Activated CD4-positive, CD25-positive, alpha-beta regulatory T cell treated with anti-CD3 and anti-CD28 coated beads, Interleukin-2, amount 50 U/mL, for 24 hours (primary cell): Measurements from ENCODE around the gene ERCC2.
"Not testable (repeated sequence)": the region's sequence is repeated elsewhere in the genome, so short reads cannot be mapped to it uniquely, and the experiment has no call there.

ENCODE experiments used
- ATAC-seq, 2 donors: fragments of 150-1000 bp; cut with Tn5 transposase; one replicate each; pipeline ENCODE4 v1.10.0; 2021; ENCODE audit warnings: mild to moderate bottlenecking in 1 of 2, moderate library complexity in 1 of 2

ERCC2 gene

DNA sequence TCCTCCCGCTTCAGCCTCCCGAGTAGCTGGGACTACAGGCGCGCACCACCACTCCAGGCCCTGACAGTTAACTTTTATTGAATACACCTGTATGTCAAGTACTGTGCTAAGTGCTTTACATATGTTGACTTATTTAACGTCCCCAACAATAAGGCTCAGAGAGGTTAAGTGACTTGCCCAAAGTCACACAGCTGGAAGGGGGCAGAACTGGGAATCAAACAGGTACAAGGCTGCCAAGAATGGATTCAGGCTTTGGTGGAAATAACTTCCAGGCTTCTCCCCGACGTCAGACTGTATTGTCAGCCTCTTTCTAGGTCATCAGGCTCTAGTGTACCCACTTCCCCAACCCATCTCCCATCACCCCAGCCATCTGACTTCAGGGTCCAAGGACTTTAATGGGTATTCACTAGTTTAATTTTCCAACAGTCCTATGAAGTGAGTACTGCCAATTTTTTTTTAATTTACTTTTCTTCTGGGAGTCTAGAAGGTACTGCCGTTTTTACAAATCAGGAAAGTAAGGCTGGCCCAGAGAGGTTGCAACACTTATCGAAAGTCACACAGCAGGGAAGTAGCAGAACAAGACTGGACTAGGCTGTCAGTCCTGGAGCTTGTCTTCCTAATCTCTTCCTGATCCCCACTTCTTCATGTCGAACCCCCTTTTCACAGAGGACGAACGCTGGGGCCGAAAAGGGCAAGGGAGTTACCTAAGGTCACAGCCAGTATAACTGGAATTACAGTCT, 42.8 kb downstream of the ERCC2 start:
- no peak for ATAC-seq

DNA sequence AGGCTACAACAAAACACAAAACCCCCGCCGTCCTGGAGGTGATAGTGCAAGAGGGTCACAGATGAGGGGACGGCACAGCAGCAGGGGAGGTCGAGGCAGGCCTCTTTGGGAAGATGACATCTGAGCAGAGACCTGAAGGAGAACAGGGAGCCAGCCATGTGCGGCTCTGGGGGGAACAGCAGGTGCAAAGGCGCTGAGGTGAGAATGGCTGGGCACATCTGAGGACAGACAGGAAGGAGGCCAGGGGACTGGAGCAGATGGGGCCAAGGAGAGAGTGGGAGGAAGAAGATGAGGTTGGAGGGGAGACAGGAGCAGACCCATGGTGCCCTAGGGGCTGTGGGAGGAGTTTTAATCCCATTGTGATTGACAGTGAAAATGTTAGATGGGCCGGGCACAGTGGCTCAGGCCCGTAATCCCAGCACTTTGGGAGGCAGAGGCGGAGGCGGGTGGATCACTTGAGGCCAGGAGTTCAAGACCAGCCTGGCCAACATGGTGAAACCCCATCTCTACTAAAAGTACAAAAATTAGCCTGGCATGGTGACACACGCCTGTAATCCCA, 45.9 kb downstream of the ERCC2 start:
- ATAC-seq, result no peak

DNA sequence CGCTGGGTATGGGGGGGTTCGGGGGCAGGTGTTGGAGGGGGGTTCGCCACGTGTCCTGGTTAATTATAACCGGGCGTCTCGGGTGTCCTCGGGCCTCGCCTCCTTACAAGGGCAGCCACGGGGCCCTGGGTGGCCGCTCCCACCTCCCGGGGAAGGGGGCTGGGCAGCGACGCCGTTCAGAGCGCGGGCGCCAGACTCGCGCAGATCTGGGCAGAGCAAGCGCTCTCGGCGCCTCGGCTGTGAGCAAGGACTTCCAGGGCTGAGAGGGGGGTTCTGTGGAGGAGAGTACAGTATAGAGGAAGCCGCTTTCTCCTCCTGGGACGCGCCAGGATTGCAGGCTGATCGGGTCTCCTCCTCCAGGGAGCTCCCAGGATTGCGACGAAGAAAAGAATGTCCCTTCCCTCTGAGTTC, 46.7 kb downstream of the ERCC2 start:
- no peak for ATAC-seq

DNA sequence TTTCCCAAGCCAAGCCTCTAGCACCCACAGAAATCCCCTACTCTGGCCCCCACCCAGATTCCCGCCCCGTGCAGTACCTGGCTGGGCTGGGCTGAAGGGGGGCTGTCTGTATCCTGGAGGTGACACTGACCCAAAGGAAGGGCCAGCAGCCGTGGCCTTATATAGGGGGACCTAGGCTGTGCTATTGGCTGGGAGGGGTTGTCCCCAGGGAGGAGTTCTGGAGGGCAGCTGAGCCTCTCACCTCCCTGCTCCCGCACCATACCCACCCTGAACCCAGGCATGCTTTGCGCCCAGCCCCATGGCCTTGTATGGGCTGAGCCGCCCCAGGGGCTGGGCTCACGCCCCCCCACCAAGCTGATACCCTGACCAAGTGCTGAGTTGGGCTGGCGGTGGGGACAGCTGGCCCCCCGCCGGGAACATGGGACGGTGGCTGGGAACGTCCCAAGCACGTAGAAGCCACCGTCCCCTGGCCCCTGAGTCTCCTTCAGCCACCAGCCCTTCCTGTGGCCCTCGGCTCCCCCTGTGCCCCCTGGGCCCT, 47.6 kb downstream of the ERCC2 start, which contains the start of gene CKM:
Gene CKM, minus strand, starts transcription at position 132 of the 538 bp plus-strand sequence. CDS start 3,162 bp downstream, outside the sequence.
- no peak for ATAC-seq

DNA sequence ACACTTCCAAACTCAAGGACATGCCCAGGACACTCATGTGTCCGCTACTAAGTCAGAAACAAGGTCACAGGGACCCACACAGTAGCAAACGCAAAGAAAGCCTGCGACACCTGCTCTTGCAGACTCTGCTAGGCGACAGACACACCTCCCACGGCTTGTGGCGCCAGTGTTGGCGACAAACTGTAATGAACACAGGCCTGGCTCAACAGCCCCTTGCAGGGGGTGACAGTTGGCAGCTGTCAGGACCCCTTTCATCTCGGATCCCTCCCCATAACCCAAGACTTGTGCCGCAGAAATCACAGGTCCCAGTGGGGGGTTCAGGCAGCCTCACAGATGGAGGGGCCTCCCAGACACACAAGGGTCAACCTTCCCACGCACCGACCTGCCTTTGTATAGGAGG, 48.1 kb downstream of the ERCC2 start:
- no peak for ATAC-seq

DNA sequence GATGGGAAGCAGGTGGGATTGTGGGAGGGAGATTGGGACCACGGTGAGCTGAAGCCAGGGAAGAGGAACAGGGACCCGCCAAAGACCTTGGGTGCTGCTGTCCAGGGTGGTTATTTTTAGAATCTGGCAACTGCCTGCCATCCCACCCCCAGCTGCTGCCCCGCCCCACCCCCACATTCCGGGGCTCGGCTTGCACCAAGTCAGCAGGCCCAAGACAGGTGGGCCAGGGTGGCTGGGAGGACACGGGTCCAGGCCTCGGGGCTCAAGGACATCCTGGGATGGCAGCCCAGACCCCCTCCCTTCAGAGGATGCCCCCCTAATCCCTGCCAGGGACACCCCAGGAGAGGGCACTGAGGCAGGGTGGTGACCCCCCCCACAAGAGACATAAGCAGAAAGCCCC, 48.5 kb downstream of the ERCC2 start:
- no peak for ATAC-seq

DNA sequence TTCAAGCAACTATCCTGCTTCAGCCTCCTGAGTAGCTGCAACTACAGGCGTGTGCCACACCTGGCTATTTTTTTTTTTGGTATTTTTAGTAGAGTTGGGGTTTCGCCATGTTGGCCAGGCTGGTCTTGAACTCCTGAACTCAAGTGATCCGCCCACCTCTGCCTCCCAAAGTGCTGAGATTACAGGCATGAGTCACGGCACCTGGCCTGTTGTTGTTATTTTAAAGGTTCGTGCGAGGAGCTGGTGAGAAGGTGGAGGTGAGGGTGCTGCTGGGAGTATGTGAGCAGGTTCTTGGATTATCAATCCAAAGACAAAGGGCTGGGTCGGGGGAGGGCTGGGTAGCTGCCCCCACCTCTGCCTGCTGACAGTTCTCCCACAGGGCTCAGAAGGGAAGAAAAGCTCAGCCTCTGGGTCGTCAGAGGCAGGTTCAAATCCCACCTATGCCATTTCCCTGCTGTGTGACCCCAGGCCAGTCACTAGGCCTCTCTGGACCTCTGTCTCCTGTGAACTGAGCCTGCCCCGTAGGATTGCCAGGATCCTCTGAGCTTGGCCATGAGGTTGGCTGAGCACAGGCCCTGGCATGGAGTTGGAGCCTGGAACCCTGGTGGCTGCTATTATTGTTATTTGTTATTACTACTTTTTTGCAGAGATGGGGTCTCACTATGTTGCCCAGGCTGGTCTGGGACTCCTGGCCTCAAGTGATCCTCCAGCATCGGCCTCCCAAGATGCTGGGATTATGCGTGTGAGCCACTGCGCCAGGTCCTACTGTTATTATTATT, 49.2 kb downstream of the ERCC2 start:
- no peak for ATAC-seq

DNA sequence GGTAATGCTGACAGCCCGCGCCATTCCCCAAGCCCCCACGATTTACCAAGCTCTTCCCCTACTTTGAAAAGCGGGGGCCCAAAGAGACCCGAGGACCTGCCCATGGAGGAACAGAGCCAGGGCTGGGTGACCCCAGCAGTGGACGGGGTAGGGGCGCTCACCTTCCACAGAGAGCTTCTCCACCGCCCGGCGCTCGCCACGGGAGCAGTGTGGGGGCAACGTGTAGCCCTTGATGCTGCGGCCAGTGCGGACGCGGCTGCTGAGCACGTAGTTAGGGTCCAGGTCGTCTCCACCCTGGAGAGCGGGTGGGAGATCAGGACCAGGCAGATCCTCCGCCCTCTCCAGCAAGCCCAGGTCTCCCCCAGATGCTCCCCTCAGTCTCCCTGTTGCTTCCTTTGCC, 55.1 kb downstream of the ERCC2 start:
- no peak for ATAC-seq

DNA sequence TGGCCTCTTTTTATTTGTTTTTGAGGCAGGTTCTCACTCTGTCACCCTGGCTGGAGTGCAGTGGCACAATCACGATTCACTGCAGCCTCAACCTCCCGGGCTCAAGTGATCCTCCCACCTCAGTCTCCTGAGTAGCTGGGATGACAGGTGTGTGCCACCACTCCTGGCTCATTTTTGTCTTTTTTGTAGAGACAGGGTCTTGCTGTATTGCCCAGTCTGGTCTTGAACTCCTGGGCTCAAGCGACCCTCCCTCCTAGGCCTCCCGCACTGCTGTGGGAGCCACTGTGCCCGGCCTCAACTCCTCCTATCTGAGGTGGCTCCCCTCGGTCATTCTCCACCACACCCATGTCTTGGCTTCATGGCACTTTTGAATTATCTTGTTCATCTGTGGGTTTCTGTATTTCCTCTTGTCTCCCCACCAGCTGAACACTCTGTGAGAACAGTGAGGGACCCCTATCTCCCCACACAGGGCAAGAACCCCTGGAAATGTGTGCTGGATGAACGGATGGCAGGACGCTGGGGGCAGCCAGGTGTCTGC, 55.6 kb downstream of the ERCC2 start:
- no peak for ATAC-seq

DNA sequence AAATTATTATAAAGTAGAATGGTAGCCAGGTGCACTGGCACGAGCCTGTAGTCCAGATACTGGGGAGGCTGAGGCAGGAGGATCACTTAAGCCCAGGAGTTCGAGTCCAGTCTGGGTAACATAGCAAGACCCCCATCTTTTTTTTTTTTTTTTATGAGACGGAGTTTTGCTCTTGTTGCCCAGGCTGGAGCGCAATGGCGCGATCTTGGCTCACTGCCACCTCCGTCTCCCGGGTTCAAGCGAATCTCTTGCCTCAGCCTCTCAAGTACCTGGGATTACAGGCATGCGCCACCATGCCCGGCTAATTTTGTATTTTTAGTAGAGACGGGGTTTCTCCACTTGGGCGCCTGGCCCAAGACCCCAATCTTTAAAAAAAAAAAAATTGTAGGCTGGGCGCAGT, 58.1 kb downstream of the ERCC2 start:
- ATAC-seq, result not testable (repeated sequence)

DNA sequence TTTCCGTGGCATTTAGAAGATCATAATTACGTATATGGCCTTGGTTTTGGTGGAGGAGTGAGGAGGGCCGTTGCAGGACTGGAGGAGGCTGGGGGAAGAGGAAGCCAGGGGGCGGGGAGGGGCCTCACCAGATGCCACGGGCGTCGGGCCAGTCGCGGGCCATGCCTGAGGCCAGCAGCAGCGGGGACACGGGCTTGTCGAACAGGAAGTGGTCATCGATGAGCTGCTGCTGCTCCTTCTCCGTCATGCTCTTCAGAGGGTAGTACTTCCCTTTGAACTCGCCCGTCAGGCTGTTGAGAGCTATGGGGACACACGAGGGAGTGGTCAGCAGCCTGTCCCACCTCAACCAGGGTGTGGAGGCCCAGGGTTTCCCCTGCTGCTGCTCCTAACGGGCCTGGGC, 58.8 kb downstream of the ERCC2 start:
- no peak for ATAC-seq

DNA sequence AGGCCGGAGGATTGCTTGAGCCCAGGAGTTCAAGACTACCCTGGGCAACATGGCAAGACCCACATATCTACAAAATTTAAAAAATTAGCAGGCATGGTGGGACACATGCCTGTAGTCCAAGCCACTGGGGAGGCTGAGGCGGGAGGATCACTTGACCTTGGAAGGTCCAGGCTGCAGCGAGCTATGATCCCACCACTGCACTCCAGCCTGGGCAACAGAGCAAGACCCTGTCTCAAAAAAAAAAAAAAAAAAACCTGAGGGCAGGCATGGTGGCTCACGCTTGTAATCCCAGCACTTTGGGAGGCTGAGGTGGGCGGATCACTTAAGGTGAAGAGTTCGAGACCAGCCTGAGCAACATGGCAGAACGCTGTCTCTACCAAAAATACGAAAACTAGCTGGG, 61.1 kb downstream of the ERCC2 start:
- not testable (repeated sequence) for ATAC-seq

DNA sequence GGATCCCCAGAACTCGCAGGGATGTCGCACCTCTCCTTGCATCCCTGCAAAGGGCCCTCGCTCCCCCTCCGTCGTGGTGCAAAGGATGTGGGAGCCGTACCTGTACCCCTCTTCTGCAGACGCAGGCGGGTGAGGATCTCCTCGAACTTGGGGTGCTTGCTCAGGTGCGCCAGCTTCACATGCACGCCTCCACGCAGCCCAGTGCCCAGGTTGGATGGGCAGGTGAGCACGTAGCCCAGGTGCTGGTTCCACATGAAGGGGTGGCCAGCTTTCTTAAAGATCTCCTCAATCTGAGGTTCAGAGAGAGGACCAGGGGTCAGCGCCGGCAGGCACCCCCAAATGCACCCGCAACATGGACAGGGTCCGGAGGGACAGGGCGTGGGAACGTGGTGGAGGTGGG, 63.0 kb downstream of the ERCC2 start:
- ATAC-seq, result no peak

DNA sequence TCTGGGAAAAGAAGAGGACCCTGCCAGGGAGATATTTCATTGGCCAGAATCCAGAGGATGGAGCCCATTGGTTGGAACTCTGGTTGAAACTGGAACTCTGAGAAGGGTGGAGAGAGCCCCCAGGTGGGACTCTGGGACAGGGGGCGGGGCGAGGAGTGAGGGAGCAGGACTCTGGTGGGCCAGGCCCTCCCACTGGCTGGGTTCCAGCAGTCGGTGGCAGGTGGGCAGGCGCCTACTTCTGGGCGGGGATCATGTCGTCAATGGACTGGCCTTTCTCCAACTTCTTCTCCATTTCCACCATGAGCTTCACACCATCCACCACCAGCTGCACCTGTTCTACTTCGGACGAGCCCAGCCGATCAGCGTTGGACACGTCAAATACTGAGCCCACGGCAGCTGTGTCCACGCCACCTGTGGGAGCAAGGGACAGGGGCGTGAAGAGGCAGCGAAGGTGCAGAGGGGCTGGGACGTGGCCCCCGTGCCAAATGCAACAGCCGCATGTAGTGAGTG, 63.8 kb downstream of the ERCC2 start:
- no peak for ATAC-seq

DNA sequence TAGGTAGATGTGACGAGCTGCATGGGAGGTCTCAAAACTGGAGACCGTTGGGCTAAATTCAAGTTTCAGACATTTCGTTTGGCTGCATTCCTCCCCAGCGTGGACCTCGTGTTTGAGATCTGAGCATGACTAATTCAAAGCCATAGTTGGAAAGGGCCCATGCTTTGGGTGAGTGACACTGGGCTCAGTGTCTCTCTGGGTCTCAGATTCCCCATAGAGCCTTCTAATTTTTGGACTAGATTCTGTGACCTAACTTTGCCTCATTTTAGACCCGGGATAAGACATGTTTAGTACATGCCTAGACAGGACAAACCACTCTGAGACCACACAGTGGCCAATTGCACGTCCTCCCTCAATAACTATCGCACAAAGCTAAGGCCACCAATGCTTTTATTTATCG, 64.3 kb downstream of the ERCC2 start:
- ATAC-seq, result no peak

DNA sequence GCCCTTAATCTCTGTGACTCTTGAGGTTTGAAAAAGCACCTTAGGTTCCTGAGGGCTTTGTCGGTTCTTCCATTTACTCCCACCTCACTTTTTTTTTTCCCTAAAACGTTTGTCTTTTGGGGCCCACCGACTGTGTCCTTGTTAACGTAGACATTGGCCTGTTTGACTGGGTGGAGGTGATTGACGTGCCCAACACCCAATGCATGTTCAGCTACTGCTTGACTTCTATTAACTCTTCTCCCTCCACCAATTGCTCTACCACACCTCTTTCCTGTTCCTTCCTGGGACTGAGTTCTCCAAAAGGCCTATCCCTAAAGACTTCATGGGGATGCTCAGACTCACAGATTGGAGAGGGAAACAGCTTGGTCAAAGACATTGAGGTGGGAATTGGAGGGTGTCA, 65.0 kb downstream of the ERCC2 start:
- no peak for ATAC-seq

DNA sequence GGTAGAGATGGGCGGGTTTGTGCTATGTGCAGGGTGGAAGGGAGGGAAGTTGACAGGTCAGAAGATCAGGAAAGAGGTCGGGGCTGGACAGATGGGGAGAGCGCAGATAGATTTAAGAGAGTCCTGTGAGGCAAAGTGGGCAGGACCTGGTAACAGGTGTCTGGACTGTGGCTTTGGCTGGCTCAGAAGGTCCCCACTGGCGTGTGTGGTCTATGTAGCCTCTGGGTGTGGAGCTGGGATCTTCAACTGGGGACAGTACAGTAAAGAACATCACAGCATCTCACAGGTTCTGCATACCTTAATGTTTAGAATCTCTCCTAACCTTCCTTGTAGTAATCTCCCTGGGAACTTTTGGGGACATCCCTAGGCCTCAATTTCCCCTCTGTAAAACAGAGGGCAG, 65.4 kb downstream of the ERCC2 start:
- no peak for ATAC-seq

DNA sequence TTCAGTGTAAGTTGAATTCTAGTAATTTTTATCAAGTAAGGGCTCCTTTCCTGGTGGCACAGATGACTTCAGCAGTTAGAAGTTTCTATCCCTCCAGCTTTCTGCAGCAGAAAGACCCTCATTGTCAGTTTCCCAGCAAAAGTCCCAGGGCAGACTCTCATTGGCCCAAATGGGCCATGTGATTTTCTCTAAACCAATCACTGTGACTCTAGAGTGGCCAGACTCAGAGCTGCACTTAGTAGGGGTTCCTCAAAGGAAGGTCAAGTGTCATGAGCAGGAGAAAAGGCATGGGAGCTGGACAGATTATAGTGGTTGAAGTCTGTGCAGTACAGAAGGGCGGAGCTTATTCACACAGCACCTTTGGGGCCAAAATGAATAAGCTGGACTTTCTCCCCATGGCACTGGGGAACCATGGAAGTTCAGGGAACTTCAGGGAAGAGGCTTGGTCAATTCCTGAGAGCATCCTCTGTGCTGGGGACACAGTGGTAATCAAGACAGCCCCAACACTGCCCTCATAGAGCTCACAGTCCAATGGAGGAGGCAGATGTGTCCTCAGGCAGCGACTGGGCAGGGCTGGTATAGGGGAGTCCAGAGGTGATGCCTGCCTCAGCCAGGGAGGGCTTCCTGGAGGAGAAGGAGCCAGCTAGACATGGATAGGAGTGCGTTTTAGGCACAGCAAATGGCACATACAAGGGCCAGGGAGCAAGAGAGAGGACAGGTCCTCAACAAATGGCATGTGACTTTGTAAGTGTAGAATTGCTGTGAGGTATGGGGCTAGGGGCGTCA, 66.0 kb downstream of the ERCC2 start:
- ATAC-seq, result no peak

DNA sequence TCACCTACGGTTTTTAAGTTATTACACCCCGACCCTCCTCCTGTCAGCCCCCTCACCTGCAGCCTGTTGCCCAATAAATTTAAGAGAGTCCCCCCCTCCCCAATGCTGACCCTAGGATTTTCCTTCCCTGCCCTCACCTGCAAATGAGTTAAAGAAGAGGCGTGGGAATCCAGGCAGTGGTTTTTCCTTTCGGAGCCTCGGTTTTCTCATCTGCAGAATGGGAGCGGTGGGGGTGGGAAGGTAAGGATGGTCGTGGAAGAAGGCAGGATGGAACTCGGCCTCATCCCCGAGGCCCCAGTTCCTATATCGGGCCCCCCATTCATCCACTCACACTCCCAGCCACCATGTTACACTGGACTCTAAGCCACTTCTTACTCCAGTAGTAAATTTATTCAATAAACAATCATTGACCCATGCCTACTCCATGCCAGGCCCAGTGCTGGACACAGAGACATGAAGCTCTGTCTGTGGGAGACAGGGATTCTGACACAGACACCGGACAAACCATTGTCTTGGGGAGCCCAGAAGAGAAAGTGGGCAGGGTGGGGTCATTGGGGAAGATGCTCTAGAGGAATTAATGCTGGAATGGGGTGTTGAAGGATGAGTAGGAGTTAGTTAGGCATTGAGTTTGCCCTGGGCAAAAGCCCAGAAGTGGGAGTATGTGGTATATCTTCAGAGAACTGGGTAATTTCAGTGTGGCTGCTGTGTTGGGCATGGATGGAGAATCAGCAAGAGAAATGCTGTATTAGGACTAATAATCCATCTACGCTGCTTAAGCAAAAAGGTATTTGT, 66.9 kb downstream of the ERCC2 start:
- ATAC-seq, result no peak

DNA sequence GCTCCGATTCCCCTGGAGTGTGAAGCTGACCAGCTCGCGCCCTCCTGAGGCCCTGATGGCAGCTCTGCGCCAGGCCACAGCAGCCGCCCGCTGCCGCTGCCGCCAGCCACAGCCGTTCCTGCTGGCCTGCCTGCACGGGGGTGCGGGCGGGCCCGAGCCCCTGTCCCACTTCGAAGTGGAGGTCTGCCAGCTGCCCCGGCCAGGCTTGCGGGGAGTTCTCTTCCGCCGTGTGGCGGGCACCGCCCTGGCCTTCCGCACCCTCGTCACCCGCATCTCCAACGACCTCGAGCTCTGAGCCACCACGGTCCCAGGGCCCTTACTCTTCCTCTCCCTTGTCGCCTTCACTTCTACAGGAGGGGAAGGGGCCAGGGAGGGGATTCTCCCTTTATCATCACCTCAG, 68.0 kb downstream of the ERCC2 start:
- no peak for ATAC-seq
